ENCODE results near the gene HNRNPA0.
"Not testable (repeated sequence)": the region's sequence is repeated elsewhere in the genome, so short reads cannot be mapped to it uniquely, and the experiment has no call there.

GRCh38 chr5:137767937-137768336 is 13.8 kb upstream of the HNRNPA0 start:
- TF ChIP-seq, protein P1, sequence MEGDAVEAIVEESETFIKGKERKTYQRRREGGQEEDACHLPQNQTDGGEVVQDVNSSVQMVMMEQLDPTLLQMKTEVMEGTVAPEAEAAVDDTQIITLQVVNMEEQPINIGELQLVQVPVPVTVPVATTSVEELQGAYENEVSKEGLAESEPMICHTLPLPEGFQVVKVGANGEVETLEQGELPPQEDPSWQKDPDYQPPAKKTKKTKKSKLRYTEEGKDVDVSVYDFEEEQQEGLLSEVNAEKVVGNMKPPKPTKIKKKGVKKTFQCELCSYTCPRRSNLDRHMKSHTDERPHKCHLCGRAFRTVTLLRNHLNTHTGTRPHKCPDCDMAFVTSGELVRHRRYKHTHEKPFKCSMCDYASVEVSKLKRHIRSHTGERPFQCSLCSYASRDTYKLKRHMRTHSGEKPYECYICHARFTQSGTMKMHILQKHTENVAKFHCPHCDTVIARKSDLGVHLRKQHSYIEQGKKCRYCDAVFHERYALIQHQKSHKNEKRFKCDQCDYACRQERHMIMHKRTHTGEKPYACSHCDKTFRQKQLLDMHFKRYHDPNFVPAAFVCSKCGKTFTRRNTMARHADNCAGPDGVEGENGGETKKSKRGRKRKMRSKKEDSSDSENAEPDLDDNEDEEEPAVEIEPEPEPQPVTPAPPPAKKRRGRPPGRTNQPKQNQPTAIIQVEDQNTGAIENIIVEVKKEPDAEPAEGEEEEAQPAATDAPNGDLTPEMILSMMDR (IDR thresholded peaks at IDR 0.05 in 8 of 11, conservative IDR thresholded peaks at IDR 0.05 in 3 of 11), result not testable (repeated sequence)
- not testable (repeated sequence) for TF ChIP-seq POLR2A, POLR2AphosphoS5 (IDR thresholded peaks at IDR 0.05)

All from spleen (tissue), 7 donors.